Measurements from ENCODE around the gene PGLYRP3. TPM values are rescaled to one million over a fixed set of nuclear protein-coding genes. Genes with fewer than 3 reads are reported as not detected.
A peak's percentile ranks its signal among the peaks of the same experiment; 100 is the strongest.

Gene PGLYRP3
- total and polyA plus RNA-seq, 7 donors: not detected

GRCh38 chr1:153357076-153357852 is 44.5 kb upstream of the PGLYRP3 start:
- H3K27me3 ChIP-seq (ENCODE audit: insufficient read depth in 3 of 3, low read length in 2 of 3): peaks cover 0 to 4% (median 0%) of the 10 kb centered on the region in 3 donors
- H3K4me3 ChIP-seq: no peak overlapping the region
- H3K9me3 ChIP-seq: no peaks in the 10 kb centered on the region
- no peak overlapping the region for H3K27ac ChIP-seq
- peak; percentile 40 to 75 (median 56) for ATAC-seq
- H3K4me1 ChIP-seq: no peaks in the 10 kb centered on the region
- no peaks in the 10 kb centered on the region for H3K36me3 ChIP-seq (ENCODE audit: insufficient read depth in 1 of 2, low read depth in 1 of 2)
- WGBS, 3 donors: 59 to 65% (median 60%) methylated on average over 10 of the region's 10 CpGs
- DNase-seq: peak; percentile 68 to 76
- TF ChIP-seq CTCF (IDR thresholded peaks at IDR 0.05): no peak
- intact Hi-C loops (cut with DNase I): loop anchor here in 1 of 2 donors (10.0 kb wide), 1 partner anchor 398 kb away; no protein-coding TSS in a partner anchor

- DNase-seq (no peak), ATAC-seq (no peak)
- peaks cover 0 to 4% (median 0%) of the 10 kb centered on the region in 3 donors for H3K27me3 ChIP-seq (ENCODE audit: insufficient read depth in 3 of 3, low read length in 2 of 3)
- H3K9me3 ChIP-seq: no peaks in the 10 kb centered on the region
- intact Hi-C loops (cut with DNase I): loop anchor here in 1 of 2 donors (10.0 kb wide), 1 partner anchor 398 kb away; no protein-coding TSS in a partner anchor
- no peak overlapping the region for H3K4me3 ChIP-seq
- H3K4me1 ChIP-seq: no peaks in the 10 kb centered on the region
- H3K36me3 ChIP-seq (ENCODE audit: insufficient read depth in 1 of 2, low read depth in 1 of 2): no peaks in the 10 kb centered on the region
- no peak overlapping the region for H3K27ac ChIP-seq
- TF ChIP-seq CTCF (IDR thresholded peaks at IDR 0.05): no peak
- WGBS, 3 donors: 66 to 79% (median 79%) methylated on average over 8 of the region's 8 CpGs
These were observed 43.8 kb upstream of the PGLYRP3 start for GRCh38 chr1:153356392-153357075.

- Histone ChIP-seq H3K4me3 (no peak overlapping the region), H3K4me1 (no peaks in the 10 kb centered on the region), H3K27me3 (ENCODE audit: insufficient read depth in 3 of 3, low read length in 2 of 3) (peaks cover 0 to 4% (median 0%) of the 10 kb centered on the region in 3 donors), H3K36me3 (ENCODE audit: insufficient read depth in 1 of 2, low read depth in 1 of 2) (no peaks in the 10 kb centered on the region), H3K9me3 (no peaks in the 10 kb centered on the region), H3K27ac (no peak overlapping the region)
- ATAC-seq: peak; percentile 73 to 77 (median 76)
- peak; percentile 37 for TF ChIP-seq CTCF (IDR thresholded peaks at IDR 0.05)
- 43 to 51% (median 44%) methylated on average over 10 of the region's 10 CpGs for WGBS, 3 donors
- peak; percentile 64 to 72 for DNase-seq
- intact Hi-C loops (cut with DNase I): loop anchor here in 1 of 2 donors (10.0 kb wide), 1 partner anchor 399 kb away; no protein-coding TSS in a partner anchor
These were observed 42.8 kb upstream of the PGLYRP3 start for GRCh38 chr1:153355445-153356071.

DNA sequence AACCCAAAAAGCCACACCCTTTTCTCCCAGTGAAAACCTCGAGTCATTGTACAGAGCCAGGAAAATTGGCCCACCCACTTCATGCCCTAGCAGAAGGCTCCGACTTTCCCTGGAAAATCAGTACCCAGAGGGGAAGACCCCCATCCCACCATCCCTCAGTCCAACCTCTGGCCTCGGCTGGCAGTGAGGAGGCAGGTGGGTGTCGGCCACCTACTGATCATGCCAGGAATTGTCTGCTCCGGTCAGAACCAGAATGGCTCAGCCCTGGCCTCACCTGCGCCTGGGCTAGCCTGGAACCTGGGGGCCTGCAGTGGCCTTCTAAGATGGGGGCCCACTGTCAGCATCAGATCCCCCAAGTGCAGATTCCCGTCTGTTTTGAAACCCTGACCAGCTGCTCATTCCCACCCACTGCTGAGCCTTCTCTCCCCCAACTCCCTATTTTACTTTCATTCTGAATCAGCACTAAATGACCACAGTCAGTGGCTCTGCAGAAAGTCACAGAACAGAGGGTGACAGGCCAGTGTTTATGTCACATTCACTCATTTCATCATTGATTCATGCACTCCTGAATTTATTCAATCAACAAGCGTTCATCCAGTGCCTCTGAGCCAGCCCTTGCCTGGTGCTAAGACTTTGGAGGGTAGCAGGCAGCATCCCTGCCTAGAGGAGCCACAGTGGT is 41.9 kb upstream of the PGLYRP3 start:
- ATAC-seq (no peak), DNase-seq (no peak)
- H3K27me3 ChIP-seq (ENCODE audit: insufficient read depth in 3 of 3, low read length in 2 of 3): peaks cover 0 to 6% (median 0%) of the 10 kb centered on the region in 3 donors
- 55 to 65% (median 60%) methylated on average over 8 of the region's 8 CpGs for whole genome bisulfite sequencing, 3 donors
- no peaks in the 10 kb centered on the region for H3K36me3 ChIP-seq (ENCODE audit: insufficient read depth in 1 of 2, low read depth in 1 of 2)
- H3K9me3 ChIP-seq: no peaks in the 10 kb centered on the region
- no peak overlapping the region for H3K4me3 ChIP-seq
- H3K27ac ChIP-seq: no peak overlapping the region
- no peaks in the 10 kb centered on the region for H3K4me1 ChIP-seq
- intact Hi-C loops (cut with DNase I): loop anchor here in 1 of 2 donors (5.0 to 10.0 kb wide), 3 partner anchors 43 to 400 kb away; partner anchors contain the start of gene S100A2
- no peak for TF ChIP-seq CTCF (IDR thresholded peaks at IDR 0.05)
